CD4-positive, alpha-beta T cell treated with Interleukin-4 for 4 hours (primary cell): ENCODE data around the gene PRDM11.

Source experiments
- DNase-seq: peaks from one replicate; pipeline ENCODE4 v3.0.0-alpha.2; 2020

Gene PRDM11

DNA sequence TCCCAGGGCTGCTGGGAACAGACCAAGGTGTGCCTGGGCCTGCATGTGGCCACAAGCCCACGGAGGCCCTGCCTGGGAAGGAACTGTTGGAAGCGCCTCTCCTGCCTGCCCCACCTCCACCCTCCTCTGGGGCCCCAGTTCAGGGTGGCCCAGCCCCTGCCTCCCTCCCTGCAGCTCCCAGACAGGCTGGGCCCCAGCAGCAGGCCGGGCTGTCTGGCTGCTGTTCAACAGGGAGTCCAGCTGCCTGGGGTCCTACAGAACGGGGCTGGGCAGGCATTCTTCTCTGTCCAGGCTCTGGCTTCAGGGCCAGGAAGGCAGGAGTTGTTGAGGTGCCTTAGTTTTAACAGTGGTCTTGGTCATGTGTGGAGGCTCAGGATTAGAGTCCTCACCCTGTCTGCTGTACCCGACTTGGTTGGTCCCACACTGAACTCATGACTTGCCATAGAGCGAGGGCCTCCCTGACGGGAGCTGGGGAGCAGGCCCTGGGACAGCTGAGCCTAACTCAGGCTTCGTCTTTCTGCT is 11.8 kb downstream of the PRDM11 start:
- no peak for DNase-seq

DNA sequence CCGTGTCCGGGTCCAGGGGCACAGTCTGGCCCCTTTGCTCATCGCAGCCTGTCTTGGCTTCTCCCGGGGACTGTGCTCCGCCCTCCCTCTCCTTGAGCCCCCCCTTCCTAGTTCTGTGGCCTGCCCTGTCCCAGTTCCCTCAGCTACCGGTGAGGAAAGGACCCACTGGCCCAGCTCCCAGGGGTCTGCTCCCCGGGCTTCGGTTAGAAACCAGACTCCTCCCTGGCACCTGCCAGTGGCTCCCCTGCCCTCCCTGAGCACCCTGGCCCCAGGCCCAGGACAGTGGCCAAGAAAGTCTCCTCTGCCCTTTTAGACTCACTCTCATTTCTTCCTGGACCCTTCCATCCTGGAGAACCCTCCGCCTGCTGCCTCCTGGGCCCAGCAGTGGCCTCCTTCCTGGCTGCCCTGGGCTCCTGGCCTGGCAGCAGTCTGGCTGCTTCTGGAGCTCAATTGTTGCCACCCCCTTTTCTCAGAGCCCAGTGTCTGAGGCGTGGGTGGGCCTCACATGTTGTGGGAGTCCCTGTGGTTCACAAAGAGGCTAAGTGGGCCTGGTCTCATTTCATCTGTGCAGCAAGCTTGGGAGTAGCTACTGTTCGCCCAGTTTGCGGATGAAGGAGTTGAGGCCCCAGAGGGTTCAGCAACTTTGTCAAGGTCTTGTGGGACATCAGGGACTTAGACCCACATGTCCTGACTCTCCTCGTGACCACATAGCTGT is 12.6 kb downstream of the PRDM11 start:
- DNase-seq = no peak

DNA sequence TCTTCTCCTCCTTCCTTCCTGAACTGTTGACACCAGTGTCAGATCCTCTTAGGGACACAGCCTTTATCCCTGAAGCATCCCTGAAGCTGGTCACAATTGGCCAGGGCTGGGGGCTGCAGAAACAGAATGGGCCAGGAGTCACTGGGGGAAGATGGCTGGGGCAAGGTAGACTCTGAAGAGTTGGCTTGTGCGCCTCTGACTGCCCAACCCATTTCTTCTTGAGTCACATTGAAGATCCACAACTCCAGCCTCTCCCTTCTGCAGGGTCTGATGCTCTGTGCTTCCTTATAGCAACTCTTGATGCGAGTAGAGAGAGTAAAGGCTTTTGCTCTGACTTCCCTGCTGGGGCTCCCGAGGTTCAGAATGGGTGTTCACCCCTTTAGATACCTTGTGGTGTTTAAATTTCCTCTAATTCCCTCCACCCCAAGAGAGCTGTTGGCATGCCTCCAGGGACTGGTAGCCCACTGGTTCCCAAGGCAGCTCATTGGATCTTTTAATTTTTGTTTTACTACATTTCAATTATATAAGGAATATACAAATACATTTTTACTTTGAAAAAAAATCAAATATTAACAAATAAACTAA is 13.4 kb downstream of the PRDM11 start:
- DNase-seq = no peak

DNA sequence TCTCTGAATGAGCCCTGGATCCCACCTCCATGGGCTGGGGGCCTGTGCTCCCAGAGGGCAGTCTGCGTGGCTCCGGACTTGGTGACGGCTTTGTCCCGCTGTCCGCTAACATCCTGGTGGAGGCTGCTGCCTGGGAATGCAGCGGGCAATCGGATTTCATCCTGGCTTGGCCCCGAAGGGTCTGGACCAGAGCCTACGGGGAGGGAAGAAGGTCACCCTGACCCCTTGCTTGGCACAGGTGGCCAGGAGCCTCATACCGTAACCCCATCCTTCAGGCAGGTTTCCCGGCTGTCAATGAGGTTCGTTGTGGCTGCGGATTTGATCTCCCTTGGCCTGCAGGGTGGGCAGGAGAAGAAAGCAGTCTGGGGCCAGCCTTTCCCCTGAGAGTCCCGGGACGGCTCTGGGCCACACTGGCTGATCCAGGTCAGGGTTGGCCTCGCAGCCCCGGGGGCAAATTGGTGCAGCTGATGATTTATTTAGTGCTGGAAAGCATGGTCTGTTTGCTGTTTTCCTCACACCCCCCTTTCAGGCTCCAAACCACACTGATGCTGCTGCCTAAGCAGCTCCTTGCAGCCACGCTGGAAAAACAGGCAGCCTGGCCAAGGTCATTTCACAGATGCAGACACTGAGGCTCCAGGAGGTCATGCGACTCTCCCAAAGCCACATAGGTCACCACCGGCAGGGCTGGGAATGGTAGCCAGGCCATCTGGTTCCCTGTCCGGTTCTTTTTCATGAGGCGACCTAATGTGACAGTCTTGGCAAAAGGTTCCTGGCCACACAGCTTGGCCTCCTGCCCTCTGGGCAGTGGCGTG is 15.0 kb downstream of the PRDM11 start:
- DNase-seq = no peak

DNA sequence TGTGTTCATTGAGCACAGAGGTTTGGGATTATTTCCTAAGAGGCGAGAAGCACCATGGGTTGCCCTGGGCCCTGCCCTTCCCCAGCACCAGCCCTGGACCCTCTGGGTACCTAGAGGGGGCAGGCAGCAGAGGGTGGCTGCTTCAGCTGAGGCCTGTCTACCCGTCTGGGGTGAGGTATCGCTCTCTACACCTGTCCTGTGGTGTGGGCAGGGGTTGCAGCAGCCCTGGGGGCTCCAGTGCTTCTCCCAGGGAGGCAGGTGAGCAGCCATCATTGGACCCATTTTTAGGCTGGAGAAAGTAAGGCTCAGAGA is 15.6 kb downstream of the PRDM11 start:
- no peak for DNase-seq

DNA sequence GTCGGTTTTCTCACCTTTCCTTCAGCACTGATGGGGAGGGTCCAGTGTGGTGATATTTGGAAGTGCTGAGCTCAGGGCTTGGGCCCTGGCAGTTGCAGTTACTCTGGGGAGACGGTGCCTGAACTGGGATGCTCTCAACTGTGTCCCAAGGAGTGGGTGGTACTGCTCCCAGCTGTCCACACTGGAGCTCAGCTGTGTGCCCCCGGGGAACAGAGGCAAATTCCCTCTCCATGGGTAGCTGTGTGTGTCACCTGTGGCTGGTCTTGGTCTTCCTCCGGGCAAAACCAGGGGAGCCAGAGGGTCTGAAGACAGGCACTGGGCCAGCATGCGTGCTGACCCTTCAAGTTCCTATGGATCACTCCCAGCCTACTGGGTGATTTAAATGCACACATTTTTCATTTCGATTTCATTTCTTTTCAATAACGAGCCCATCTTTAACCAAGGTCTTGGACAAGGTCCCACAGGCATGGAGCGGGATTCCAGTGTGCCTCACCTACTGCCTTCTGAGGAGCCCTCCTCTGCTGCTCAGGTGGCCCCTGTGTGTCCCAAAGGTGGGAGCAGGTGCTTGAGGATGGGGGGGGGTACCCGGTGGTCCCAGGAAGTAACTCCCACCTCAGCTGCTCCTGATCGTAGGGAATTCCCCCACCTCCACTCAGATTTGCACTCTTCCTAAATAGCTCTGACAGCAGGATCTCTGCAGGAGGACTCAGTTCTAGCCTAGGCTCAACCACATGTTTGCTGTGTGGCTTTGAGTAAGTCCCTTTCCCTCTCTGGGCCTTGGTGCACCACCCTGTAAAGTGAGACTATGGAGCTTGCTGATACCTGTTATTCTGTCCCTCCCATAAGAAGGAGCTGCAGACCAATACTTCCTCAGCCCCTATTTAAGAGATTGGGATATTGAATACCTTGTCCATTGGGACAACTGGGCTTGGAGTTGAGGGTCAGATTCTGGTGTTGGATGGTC is 16.8 kb downstream of the PRDM11 start:
- DNase-seq = no peak

DNA sequence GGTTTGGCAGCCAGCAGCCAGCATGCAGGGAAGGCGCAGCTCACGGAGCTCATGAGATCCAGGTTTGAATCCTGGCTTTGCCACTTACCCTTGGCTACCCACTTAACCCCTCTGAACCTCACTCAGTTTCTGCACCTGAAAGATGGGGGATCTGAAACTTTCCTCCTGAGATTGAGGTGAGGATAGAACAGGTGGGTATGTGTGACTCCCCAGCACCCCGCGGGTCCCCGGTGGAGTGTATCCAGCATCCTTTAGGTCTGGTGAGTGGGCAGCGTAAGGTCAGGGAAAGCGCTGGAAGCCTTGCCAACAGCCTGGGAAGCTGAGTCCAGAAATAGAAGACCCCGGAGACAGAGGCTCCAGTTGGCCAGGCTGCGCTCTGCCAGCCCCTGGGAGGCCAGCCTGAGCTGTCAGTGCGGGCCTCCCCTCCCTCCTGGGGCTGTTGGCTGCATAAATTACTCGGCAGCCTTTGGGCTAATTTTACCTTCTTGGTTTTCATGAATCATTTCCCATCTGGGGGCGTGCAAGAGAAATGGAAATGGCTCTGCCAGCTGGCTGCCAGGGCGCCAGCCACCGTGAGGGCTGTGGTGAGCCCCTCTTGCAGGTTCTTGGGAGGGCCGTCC is 17.6 kb downstream of the PRDM11 start:
- DNase-seq = no peak

DNA sequence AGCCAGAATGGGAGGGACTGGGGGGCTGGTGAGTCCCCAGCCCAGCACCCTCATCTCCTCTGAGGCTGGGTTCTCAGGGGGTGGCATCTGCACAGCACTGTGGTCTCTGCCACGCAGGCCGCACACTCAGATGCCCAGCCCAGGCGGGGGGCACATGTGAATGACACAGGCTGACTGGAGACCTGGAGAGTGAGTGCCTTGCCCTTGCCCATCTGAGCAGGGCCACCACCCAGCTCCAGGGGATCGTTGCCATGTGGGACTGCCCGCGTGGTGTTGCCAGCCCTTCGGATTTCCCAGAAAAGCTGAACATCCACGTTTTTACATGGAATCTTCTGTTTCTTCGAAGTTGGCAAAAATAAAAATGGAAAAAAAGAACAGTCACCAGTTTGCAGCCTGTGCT is 18.9 kb downstream of the PRDM11 start:
- DNase-seq = no peak

DNA sequence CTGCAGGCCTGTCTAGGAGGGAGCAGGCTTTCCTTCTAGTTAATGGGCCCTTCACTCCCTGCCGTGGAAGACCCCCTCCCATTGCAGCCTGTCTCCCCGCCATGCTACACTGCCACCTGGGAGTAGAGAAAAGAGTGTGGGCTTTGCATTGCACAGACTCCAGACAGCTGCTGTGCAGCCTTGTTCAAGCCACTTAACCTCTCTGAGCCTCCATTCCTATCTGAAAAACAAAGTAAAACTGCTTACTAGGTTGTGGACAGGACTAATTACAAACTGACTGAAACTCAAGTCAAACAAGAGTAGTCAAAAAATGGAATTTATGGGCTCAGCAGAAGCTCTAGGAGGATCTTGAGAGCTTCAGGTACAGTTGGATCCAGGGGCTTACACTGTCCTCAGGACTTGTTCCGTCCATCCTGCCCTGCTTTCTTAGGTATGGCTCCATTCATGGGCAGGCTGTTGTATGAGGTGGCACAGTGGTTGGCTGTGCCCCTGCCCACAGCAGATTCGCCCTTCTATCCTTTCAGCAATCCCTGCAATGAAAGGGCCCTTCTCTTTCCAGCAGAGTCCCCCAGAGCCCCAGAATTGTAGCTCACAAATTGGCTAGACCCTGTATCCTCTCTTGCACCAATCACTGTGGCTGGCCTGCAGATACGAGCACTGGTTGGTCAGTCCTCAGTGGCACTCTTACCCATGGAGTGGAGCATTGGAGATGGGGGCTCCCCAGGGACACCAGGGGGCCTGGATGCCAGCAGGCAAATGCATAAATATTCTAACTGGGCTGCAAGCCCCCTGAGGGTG is 19.6 kb downstream of the PRDM11 start:
- no peak for DNase-seq

DNA sequence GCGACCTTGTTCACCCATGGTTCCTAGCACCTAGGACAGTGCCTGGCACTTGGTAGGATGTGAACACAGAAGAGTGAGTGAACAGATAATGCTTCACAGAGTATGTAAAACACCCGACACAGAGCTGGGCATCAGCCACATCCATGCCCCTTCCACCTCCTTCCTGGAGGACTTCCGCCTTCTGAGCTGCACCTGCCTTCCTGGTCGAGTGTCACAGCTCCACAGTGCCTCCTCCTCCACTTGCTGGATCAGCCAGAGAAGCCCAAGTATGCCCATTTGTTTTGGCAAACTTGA is 20.1 kb downstream of the PRDM11 start:
- no peak for DNase-seq

DNA sequence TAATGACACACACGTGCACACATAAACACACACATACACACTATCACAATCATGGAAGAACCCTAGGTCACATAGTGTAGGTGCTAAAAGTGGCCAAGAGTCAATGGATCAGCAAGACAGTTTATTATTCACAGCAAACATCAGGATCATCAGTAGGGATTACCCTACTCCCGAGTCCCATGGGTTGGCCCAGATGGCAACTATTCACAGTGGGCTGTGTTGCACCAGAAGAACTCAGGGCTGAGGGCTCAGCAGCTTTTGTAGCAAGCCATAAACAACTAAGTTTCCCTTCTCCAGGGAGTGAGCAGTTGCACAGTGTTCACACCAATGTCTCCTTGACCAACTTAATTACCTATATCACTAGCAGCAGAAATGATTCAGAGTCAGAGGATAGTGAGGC is 20.8 kb downstream of the PRDM11 start:
- DNase-seq = no peak

DNA sequence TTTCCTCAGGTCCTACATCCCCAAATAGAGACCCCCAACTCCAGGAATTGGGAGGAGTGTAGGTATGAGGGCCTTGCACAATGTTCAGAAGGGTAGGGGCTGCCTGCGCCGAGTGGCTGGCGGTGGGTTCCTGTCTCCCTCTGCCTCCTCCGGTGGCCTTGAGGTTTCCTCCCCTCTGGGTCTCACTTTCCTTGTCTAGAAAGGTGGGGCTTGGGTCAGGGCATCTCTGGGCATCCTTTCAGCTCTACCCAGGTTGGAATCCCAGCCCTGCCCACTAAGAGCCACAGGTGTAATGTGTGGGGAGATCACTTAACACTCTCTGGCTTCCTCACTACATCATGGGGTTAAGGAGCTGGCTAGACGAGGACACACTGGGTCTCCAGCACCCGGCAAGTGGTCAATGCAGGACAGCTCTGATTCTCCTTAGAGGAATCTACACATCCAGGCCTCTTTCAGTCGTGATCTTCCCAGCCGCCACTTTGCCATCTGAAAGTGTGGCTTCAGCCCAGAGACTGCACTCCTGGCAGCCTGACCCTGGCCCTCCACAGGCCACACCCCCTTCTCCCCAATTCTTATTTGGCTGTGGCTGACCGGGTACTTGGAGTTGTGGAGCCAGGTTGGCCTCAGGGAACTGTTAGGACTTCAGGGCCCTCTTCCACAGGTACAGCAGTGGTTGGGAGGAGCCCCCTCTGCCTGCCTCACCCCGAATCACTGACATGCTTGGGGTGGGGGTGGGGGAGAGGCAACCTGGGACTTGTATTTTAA is 22.1 kb downstream of the PRDM11 start:
- no peak for DNase-seq

DNA sequence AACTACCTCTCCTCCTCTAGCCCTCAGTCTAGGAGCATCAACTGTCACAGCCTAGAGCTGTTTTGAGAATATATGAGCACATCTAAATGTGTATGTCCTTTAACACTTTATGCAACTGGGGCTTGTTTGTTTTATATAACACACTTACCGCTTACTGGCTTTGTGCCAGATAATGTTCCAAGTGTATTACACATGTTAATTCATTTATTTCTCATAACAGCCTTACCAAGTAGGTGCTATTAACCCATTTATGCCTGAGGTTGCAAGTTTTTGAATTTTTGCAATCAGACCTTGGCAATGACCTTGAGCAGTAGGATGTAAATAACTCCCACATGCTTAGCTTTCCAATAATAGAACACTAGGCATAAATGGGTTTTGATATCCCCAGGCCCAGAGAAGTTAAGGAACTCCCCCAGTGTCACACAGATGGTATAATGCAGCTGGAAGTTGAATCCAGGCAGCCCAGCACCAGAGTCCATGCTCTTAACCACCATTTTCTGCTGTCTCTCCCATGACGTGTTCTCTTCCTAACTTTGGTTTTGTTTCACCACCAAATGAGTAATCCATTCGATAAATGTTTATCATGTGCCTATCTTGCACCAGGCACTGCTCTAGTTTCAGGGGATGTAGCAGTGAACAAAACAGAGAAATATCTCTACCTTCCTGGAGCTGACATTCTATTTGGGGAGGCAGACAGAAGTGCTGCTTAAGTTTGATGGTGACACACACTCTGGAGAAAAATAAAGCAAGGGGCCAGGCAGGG is 23.1 kb downstream of the PRDM11 start:
- no peak for DNase-seq

DNA sequence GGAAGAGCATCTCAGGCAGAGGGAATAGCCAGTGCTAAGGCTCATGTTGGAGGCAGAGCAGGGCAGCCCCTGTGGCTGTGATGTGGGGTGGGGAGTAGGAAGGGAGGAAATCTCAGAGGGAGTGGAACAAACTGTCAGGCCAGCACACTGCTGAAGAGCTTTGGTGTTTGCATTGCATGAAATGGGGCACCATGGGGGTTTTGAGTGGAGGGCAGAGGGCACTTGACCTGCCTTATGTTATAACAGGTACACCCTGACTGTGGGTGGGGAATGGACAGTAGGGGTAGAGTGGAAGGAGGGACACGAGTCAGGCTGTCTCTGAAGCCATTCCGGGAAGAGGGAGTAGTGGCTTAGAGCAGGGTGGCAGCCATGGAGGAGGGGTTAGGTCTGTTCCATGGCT is 24.0 kb downstream of the PRDM11 start:
- no peak for DNase-seq

DNA sequence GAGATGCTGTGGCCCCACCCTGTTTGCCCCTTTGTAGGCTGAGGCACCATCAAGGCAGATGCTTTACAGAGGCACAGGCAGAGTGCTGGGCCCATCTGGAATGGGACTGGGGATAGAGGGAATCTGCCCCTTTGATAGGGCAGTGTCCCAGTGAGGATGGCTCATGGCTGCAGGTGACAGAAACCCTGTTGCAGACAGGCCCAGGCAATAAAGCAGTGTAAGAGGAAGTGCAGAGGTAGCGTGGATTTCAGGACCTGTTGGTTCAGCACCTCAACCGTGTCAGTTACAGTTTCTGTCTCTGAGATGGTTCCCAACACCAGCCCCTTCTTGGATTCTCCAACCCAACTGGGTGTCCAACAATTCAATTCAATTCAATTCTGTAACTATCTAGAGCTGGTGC is 25.1 kb downstream of the PRDM11 start:
- no peak for DNase-seq

DNA sequence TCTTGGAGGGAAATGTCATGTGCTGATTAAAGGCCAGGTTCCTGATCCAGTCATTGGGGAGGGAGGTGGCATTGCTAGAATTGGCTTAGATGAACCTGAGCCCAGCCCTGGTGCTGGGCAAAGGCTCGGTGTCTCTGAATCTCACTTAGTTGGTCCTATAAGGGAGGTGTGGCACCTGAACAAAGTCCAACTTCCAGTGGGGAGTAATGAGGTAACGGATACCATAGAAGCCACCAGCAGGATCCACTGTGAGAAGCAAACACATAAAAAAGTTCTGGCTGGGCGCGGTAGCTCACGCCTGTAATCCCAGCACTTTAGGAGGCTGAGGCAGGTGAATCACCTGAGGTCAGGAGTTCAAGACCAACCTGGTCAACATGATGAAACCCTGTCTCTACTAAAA is 26.6 kb downstream of the PRDM11 start:
- DNase-seq = no peak

DNA sequence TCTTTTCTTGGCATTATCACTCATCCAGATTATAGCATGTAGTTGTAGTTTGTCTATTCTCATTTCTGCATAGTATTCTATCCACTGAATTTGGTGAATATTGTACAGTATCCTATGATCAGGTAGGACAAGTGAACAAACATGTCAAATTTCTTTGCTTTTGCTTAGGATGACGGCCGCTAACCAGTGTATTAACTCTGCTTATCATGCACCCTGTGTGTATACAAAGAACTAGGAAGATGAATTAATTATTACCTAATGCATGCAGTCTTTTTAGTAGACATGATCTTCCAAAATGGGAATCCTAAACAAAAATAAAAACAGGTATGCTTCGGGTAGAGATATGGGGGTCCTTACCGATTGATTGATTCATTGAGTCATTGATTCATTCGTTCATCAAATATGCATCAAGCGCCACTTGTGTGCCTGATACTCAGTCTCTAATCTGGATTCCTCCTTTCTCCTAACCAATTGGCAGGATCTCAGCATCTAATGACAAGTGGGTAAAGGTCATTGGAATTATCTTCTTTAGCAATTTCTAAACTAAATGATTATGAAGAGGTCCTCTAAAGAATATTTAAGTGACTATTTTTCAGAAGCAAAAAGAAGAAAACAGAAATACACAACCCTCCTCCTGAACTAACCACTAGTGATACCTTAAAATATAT is 27.9 kb downstream of the PRDM11 start:
- no peak for DNase-seq

DNA sequence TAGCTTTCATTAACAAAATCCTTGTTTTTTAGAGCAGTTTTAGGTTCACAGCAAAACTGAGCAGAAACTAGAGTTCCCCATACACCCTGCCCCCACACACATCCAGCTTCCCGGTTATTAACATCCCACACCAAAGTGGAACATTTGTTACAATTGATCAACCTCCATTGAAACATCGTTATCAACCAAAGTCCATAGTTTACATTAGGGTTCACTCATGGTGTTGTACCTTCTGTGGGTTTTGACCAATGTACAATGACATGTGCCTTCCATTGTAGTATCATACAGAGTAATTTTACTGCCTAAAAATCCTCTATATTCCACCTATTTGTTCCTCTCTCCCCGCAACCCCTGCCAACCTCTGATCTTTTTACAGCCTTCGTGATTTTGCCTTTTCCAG is 28.5 kb downstream of the PRDM11 start:
- DNase-seq = no peak

DNA sequence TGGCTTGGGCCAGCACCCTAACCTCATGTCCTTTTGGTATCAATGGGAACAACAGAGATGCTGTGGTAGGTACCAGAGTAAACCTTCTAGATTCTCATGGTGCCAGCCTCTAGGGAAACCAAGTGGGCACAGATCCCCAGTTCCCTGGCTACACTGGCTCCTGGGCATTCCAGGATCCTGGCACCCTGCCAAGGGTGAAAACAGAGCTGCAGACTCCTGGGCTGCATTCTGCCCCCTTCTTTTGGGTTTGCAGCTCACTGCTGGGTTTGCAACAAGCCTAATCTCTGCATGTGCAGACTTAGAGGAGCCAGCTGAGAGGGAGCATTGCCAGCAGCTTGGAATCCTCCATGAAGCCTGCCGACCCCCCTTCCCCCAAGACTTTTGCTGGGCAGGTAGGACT is 30.6 kb downstream of the PRDM11 start:
- no peak for DNase-seq

DNA sequence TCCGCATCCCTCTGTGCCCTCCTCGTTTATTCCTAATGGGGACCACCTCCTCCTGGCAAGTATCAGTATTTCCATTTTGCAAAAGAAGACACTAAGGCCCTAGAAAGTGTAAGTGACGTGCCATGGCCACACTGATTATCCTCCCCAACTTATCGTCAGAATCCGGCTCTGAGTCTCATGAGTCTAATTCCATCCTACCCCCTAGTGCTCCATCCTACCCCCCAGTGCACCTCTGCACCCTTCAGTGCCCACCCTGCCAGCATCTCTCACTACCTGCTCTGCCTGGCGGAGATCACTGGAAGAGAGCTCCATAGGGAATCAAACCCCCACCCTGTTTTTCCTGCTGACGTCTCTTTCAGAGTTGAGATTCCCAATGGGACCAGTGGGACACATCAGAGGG is 31.8 kb downstream of the PRDM11 start:
- DNase-seq = no peak
